Stimulated activated CD4-positive, alpha-beta T cell treated with anti-CD3 and anti-CD28 coated beads, Interleukin-12 subunit alpha, Interleukin-12 subunit beta, amount 100 ng/mL, for 4 hours (primary cell): ENCODE measurements around the gene C1QTNF1.
"Not testable (repeated sequence)": the region's sequence is repeated elsewhere in the genome, so short reads cannot be mapped to it uniquely, and the experiment has no call there.

Experiments
- DNase-seq: peaks from one replicate; pipeline ENCODE4 v3.0.0-alpha.2; 2020

C1QTNF1 gene

GRCh38 chr17:79026376-79027273, 2.7 kb downstream of the C1QTNF1 start:
- no peak for DNase-seq

- DNase-seq = no peak
These were observed 3.4 kb downstream of the C1QTNF1 start for GRCh38 chr17:79027274-79027924.

- no peak for DNase-seq
These were observed 4.0 kb downstream of the C1QTNF1 start for GRCh38 chr17:79027925-79028491.

GRCh38 chr17:79028496-79029326, 4.7 kb downstream of the C1QTNF1 start:
- DNase-seq = no peak

- DNase-seq = no peak
These were observed 5.5 kb downstream of the C1QTNF1 start for GRCh38 chr17:79029327-79030009.

- not testable (repeated sequence) for DNase-seq
These were observed 6.7 kb downstream of the C1QTNF1 start for GRCh38 chr17:79030636-79031035.

- no peak for DNase-seq
These were observed 8.3 kb downstream of the C1QTNF1 start for GRCh38 chr17:79031996-79032875.

GRCh38 chr17:79033046-79033616, 9.2 kb downstream of the C1QTNF1 start:
- DNase-seq = no peak

GRCh38 chr17:79033741-79034501, 10.0 kb downstream of the C1QTNF1 start:
- DNase-seq = no peak

- DNase-seq = no peak
These were observed 11.0 kb downstream of the C1QTNF1 start for GRCh38 chr17:79034931-79035485.

- DNase-seq = no peak
These were observed 11.7 kb downstream of the C1QTNF1 start for GRCh38 chr17:79035686-79036085.

GRCh38 chr17:79036181-79036580, 12.2 kb downstream of the C1QTNF1 start:
- DNase-seq = no peak

- DNase-seq = no peak
These were observed 12.6 kb downstream of the C1QTNF1 start for GRCh38 chr17:79036596-79036995.

- DNase-seq = no peak
These were observed 14.7 kb downstream of the C1QTNF1 start for GRCh38 chr17:79038545-79039135.

- no peak for DNase-seq
These were observed 15.2 kb downstream of the C1QTNF1 start for GRCh38 chr17:79039171-79039570.

- no peak for DNase-seq
These were observed 15.9 kb downstream of the C1QTNF1 start for GRCh38 chr17:79039886-79040285.

GRCh38 chr17:79041041-79041570, 17.1 kb downstream of the C1QTNF1 start:
- no peak for DNase-seq

GRCh38 chr17:79041723-79042420, 17.9 kb downstream of the C1QTNF1 start:
- DNase-seq = no peak
